Testis (tissue), 2 donors: ENCODE results near the gene MACC1.

ENCODE experiments used
- POLR2A ChIP-seq: fragments of 450-650 bp; IDR thresholded peaks from one replicate; pipeline ENCODE4 v1.6.1; 2017; ENCODE audit warnings: antibody characterized with exemption, mild to moderate bottlenecking, moderate library complexity
- TF ChIP-seq, protein P1 (sequence below), 3 experiments: fragments of 450-650 bp in 2 of 3; fragments of 200-600 bp in 1 of 3; sonication (generic) in 1 of 3; IDR thresholded peaks; one replicate each; pipeline ENCODE4 v1.5.1; 2016 to 2019; ENCODE audit warnings: antibody characterized with exemption in 3 of 3, mild to moderate bottlenecking in 2 of 3, moderate library complexity in 1 of 3

GRCh38 chr7:20162665-20163064 lies 54.5 kb downstream of the MACC1 start:
- TF ChIP-seq, protein P1, sequence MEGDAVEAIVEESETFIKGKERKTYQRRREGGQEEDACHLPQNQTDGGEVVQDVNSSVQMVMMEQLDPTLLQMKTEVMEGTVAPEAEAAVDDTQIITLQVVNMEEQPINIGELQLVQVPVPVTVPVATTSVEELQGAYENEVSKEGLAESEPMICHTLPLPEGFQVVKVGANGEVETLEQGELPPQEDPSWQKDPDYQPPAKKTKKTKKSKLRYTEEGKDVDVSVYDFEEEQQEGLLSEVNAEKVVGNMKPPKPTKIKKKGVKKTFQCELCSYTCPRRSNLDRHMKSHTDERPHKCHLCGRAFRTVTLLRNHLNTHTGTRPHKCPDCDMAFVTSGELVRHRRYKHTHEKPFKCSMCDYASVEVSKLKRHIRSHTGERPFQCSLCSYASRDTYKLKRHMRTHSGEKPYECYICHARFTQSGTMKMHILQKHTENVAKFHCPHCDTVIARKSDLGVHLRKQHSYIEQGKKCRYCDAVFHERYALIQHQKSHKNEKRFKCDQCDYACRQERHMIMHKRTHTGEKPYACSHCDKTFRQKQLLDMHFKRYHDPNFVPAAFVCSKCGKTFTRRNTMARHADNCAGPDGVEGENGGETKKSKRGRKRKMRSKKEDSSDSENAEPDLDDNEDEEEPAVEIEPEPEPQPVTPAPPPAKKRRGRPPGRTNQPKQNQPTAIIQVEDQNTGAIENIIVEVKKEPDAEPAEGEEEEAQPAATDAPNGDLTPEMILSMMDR (IDR thresholded peaks at IDR 0.05), result no peak
- no peak for TF ChIP-seq POLR2A
